Lower lobe of right lung (tissue), 2 donors: ENCODE measurements around the gene C21orf91. TPM values are rescaled to one million over a fixed set of nuclear protein-coding genes. Genes with fewer than 3 reads are reported as not detected.

Experiments
- ATAC-seq, 2 donors: fragments of 200-7000 bp; cut with Tn5 transposase; one replicate each; pipeline ENCODE4 v1.9.1; 2020 to 2022; ENCODE audit warnings: mild to moderate bottlenecking in 2 of 2, moderate library complexity in 2 of 2
- DNase-seq: peaks from one replicate; pipeline ENCODE4 v3.0.0-alpha.2; 2020
- H3K27ac ChIP-seq: fragments of 200-600 bp; one replicate; pipeline ENCODE4 v1.8.0; 2022
- H3K27me3 ChIP-seq: fragments of 200-600 bp; one replicate; pipeline ENCODE4 v1.8.0; 2022; ENCODE audit warnings: low read depth
- H3K36me3 ChIP-seq: fragments of 200-600 bp; one replicate; pipeline ENCODE4 v1.8.0; 2022; ENCODE audit warnings: mild to moderate bottlenecking
- H3K4me1 ChIP-seq: fragments of 200-600 bp; one replicate; pipeline ENCODE4 v1.8.0; 2022
- H3K4me3 ChIP-seq: fragments of 200-600 bp; one replicate; pipeline ENCODE4 v1.8.0; 2022; ENCODE audit warnings: mild to moderate bottlenecking
- H3K9me3 ChIP-seq: fragments of 200-600 bp; one replicate; pipeline ENCODE4 v1.8.0; 2022
- CTCF ChIP-seq: fragments of 200-600 bp; IDR thresholded peaks from one replicate; pipeline ENCODE4 v1.8.0; 2022; ENCODE audit warnings: antibody characterized with exemption, mild to moderate bottlenecking
- intact Hi-C: fragments of 100-400 bp; cut with DNase I; formaldehyde crosslinking; loops from one replicate; pipeline ENCODE4 v1.11.0; 2022
- total RNA-seq: library from RNA; stranded (reverse); fragmentation: NEBNext Ultra II Directional; extraction: Animal tissue kit (Norgen Biotek cat#: 25700); gene quantifications from one replicate; pipeline ENCODE4 v1.2.1, GENCODE V29; 2021
- donor health status: DM: no; HTN: yes; CAD: no; lungs with severe emphysema.

The C21orf91 gene
- total RNA-seq, 1 donor from 2014 or later: 24.8 TPM

GRCh38 chr21:17783003-17783402 lies 36.2 kb downstream of the C21orf91 start:
- Histone ChIP-seq H3K36me3 (peaks cover 10% of the 10 kb centered on the region), H3K4me3 (no peak overlapping the region), H3K9me3 (no peaks in the 10 kb centered on the region), H3K27me3 (no peaks in the 10 kb centered on the region), H3K4me1 (peaks cover 23% of the 10 kb centered on the region), H3K27ac (peak overlapping the region; percentile 19)
- DNase-seq (no peak), ATAC-seq (no peak)
- no peak for TF ChIP-seq CTCF
- intact Hi-C loops: no loop called here

GRCh38 chr21:17782051-17782450 lies 37.1 kb downstream of the C21orf91 start:
- DNase-seq (no peak), ATAC-seq (no peak)
- Histone ChIP-seq H3K4me3 (no peak overlapping the region), H3K27me3 (no peaks in the 10 kb centered on the region), H3K27ac (no peak overlapping the region), H3K36me3 (peaks cover 7% of the 10 kb centered on the region), H3K9me3 (no peaks in the 10 kb centered on the region), H3K4me1 (peaks cover 23% of the 10 kb centered on the region)
- intact Hi-C loops: no loop called here
- no peak for TF ChIP-seq CTCF

- Histone ChIP-seq H3K9me3 (no peaks in the 10 kb centered on the region), H3K4me1 (peaks cover 19% of the 10 kb centered on the region)
- no peak for ATAC-seq
These were observed 37.6 kb downstream of the C21orf91 start for GRCh38 chr21:17781524-17781923.

GRCh38 chr21:17780539-17780938 lies 38.6 kb downstream of the C21orf91 start:
- peaks cover 16% of the 10 kb centered on the region for H3K4me1 ChIP-seq
- H3K27ac ChIP-seq: no peak overlapping the region
- TF ChIP-seq CTCF: no peak
- H3K9me3 ChIP-seq: no peaks in the 10 kb centered on the region
- no peak for ATAC-seq
- no peaks in the 10 kb centered on the region for H3K27me3 ChIP-seq
- H3K36me3 ChIP-seq: no peaks in the 10 kb centered on the region
- intact Hi-C loops: no loop called here
- DNase-seq: no peak
- H3K4me3 ChIP-seq: no peak overlapping the region

More at GRCh38 chr21:17781524-17781923, 37.6 kb downstream of the C21orf91 start:
- DNase-seq: no peak
- intact Hi-C loops: no loop called here
- Histone ChIP-seq H3K4me3 (no peak overlapping the region), H3K27ac (no peak overlapping the region), H3K27me3 (no peaks in the 10 kb centered on the region), H3K36me3 (peaks cover 2% of the 10 kb centered on the region)
- no peak for TF ChIP-seq CTCF

- intact Hi-C loops: no loop called here
- no peak overlapping the region for H3K4me3 ChIP-seq
- no peaks in the 10 kb centered on the region for H3K36me3 ChIP-seq
- no peak for TF ChIP-seq CTCF
- no peak overlapping the region for H3K27ac ChIP-seq
- peaks cover 16% of the 10 kb centered on the region for H3K4me1 ChIP-seq
- H3K27me3 ChIP-seq: no peaks in the 10 kb centered on the region
- no peaks in the 10 kb centered on the region for H3K9me3 ChIP-seq
- ATAC-seq (no peak), DNase-seq (no peak)
These were observed 39.2 kb downstream of the C21orf91 start for GRCh38 chr21:17779980-17780379.

- ATAC-seq (peak in 1 of 2 donors; percentile 40), DNase-seq (no peak)
- Histone ChIP-seq H3K36me3 (no peaks in the 10 kb centered on the region), H3K9me3 (no peaks in the 10 kb centered on the region), H3K4me3 (no peak overlapping the region), H3K27ac (no peak overlapping the region), H3K4me1 (peaks cover 16% of the 10 kb centered on the region), H3K27me3 (no peaks in the 10 kb centered on the region)
- no peak for TF ChIP-seq CTCF
- intact Hi-C loops: no loop called here
These were observed 39.7 kb downstream of the C21orf91 start for GRCh38 chr21:17779496-17779895.
